Measurements from ENCODE around the gene CDHR3. TPM values are rescaled to one million over a fixed set of nuclear protein-coding genes. Genes with fewer than 3 reads are reported as not detected.

Gene CDHR3
- polyA plus RNA-seq, 1 experiment, result 1.9 TPM

GRCh38 chr7:106060394-106060920 is 97.4 kb downstream of the CDHR3 start:
- Histone ChIP-seq H3K4me3 (ENCODE audit: low read depth, low read length) (no peak overlapping the region), H3K27me3 (ENCODE audit: control insufficient read depth, insufficient read depth, low read length) (peaks cover 3% of the 10 kb centered on the region), H3K27ac (ENCODE audit: low read depth, low read length) (no peak overlapping the region), H3K9me3 (ENCODE audit: control insufficient read depth, insufficient read depth, low read length) (peaks cover 4% of the 10 kb centered on the region; the same call in 1 of the 2 replicates)
- POLR2A ChIA-PET, result interaction anchor here (0.6 kb wide), 1 partner anchor 670 kb away, joined by 14 read pairs; no protein-coding TSS in a partner anchor
- no peak for TF ChIP-seq CTCF (IDR thresholded peaks at IDR 0.05; ENCODE audit: low read depth, low read length)
- DNase-seq (ENCODE audit: low read depth, low spot score), result no peak
- CTCF ChIA-PET, result interaction anchor here (0.6 to 1.6 kb wide), 3 partner anchors 93 to 183 kb away, joined by 3 to 9 read pairs (median 4); no protein-coding TSS in a partner anchor

DNA sequence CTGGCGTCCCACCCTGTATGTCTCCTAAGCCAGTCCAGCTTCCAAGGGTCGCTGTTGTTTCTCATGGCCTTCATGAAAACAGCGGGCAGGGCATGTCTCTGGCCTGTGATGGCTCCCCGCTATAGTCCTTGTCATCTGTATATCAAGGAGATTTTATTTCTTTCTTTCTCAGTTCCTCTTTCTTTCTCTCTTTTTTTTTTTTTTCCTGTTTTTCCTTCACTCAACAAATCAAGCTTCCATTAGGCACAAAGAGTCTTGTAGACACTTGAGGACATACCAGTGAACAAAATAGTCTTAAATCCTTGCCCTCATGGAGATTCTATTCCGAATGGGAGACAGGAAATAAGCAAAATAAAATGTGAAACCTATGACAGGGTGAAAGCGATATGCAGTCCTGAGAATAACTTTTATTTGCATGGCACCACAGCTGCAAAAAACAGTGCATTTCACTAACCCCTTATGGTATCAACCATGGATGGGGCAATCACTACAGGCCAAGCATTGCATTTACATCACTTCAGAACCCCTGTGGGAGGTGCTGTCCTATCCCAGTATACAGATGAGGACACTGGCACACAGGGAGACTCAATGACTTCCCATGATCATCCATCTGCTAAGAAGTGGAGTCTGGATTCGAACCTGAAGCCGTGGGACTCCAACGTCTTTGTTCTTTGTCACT is 98.4 kb downstream of the CDHR3 start:
- H3K27me3 ChIP-seq (ENCODE audit: control insufficient read depth, insufficient read depth, low read length), result peaks cover 3% of the 10 kb centered on the region
- H3K27ac ChIP-seq (ENCODE audit: low read depth, low read length), result no peak overlapping the region
- no peak overlapping the region for H3K4me3 ChIP-seq (ENCODE audit: low read depth, low read length)
- DNase-seq (ENCODE audit: low read depth, low spot score), result no peak
- no peak for TF ChIP-seq CTCF (IDR thresholded peaks at IDR 0.05; ENCODE audit: low read depth, low read length)
- ChIA-PET POLR2A (no interaction called here), CTCF (interaction anchor here (1.6 kb wide), 1 partner anchor 92 kb away, joined by 9 read pairs; no protein-coding TSS in a partner anchor)
- H3K9me3 ChIP-seq (ENCODE audit: control insufficient read depth, insufficient read depth, low read length), result peaks cover 4% of the 10 kb centered on the region; the same call in 1 of the 2 replicates

DNA sequence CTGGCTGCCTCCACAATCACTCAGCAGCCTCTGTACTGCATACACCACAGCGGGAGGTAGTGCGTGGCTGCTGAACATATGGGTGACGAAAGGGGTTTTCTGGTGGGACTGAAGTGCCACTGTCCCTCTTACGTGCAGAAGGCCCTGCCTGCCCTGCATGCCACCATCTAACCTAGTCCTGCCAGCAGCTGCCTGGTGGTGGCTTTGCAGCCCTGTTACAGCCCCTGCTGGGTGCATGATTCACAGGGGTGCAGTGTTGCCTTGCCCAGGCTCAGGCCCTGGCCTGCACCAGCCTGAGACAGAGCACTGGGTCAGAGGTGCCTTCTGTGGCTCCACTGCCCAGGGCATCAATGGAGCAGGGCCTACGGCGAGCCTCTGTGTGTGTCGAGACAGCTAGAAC is 98.9 kb downstream of the CDHR3 start:
- peaks cover 4% of the 10 kb centered on the region; the same call in 1 of the 2 replicates for H3K9me3 ChIP-seq (ENCODE audit: control insufficient read depth, insufficient read depth, low read length)
- H3K27me3 ChIP-seq (ENCODE audit: control insufficient read depth, insufficient read depth, low read length), result peaks cover 3% of the 10 kb centered on the region
- no peak overlapping the region for H3K4me3 ChIP-seq (ENCODE audit: low read depth, low read length)
- no peak for DNase-seq (ENCODE audit: low read depth, low spot score)
- POLR2A ChIA-PET, result no interaction called here
- TF ChIP-seq CTCF (IDR thresholded peaks at IDR 0.05; ENCODE audit: low read depth, low read length), result no peak
- CTCF ChIA-PET, result no interaction called here
- no peak overlapping the region for H3K27ac ChIP-seq (ENCODE audit: low read depth, low read length)

- ChIA-PET POLR2A (no interaction called here), CTCF (no interaction called here)
- Histone ChIP-seq H3K27me3 (ENCODE audit: control insufficient read depth, insufficient read depth, low read length) (no peaks in the 10 kb centered on the region), H3K27ac (ENCODE audit: low read depth, low read length) (no peak overlapping the region), H3K9me3 (ENCODE audit: control insufficient read depth, insufficient read depth, low read length) (peaks cover 4% of the 10 kb centered on the region; the same call in 1 of the 2 replicates), H3K4me3 (ENCODE audit: low read depth, low read length) (no peak overlapping the region)
- no peak for DNase-seq (ENCODE audit: low read depth, low spot score)
- no peak for TF ChIP-seq CTCF (IDR thresholded peaks at IDR 0.05; ENCODE audit: low read depth, low read length)
These were observed 99.5 kb downstream of the CDHR3 start for GRCh38 chr7:106062521-106062931.

GRCh38 chr7:106063024-106063423 is 100.0 kb downstream of the CDHR3 start:
- DNase-seq (ENCODE audit: low read depth, low spot score), result no peak
- Histone ChIP-seq H3K27me3 (ENCODE audit: control insufficient read depth, insufficient read depth, low read length) (no peaks in the 10 kb centered on the region), H3K27ac (ENCODE audit: low read depth, low read length) (no peak overlapping the region), H3K9me3 (ENCODE audit: control insufficient read depth, insufficient read depth, low read length) (peaks cover 4% of the 10 kb centered on the region; the same call in 1 of the 2 replicates), H3K4me3 (ENCODE audit: low read depth, low read length) (no peak overlapping the region)
- POLR2A ChIA-PET, result no interaction called here
- TF ChIP-seq CTCF (IDR thresholded peaks at IDR 0.05; ENCODE audit: low read depth, low read length), result no peak
- CTCF ChIA-PET, result no interaction called here

Data from AG04450 (cell line).